GM19452 (cell line): Measurements from ENCODE around the gene NADK2.
A peak's percentile ranks its signal among the peaks of the same experiment; 100 is the strongest.

Source experiments
- ATAC-seq: cut with Tn5 transposase; IDR thresholded peaks from one replicate; pipeline ENCODE4 v1.9.1; 2021; ENCODE audit not compliant: unreplicated experiment

NADK2 gene

GRCh38 chr5:36250427-36250826 is 8.7 kb upstream of the NADK2 start:
- ATAC-seq = no peak

- no peak for ATAC-seq
These were observed 4.5 kb upstream of the NADK2 start for GRCh38 chr5:36246036-36246800.

- no peak for ATAC-seq
These were observed 2.4 kb upstream of the NADK2 start for GRCh38 chr5:36244076-36244475.

GRCh38 chr5:36243653-36244052 is 1.9 kb upstream of the NADK2 start:
- no peak for ATAC-seq

GRCh38 chr5:36242534-36243485 is 1.1 kb upstream of the NADK2 start:
- no peak for ATAC-seq

GRCh38 chr5:36240779-36241630 is 720 bp downstream of the NADK2 start:
- peak; percentile 23 for ATAC-seq

- no peak for ATAC-seq
These were observed 2.1 kb downstream of the NADK2 start for GRCh38 chr5:36239370-36240293.

GRCh38 chr5:36238502-36239295 is 3.0 kb downstream of the NADK2 start:
- ATAC-seq = no peak

GRCh38 chr5:36237751-36238150 is 4.0 kb downstream of the NADK2 start:
- no peak for ATAC-seq

GRCh38 chr5:36236801-36237200 is 4.9 kb downstream of the NADK2 start:
- no peak for ATAC-seq

GRCh38 chr5:36232533-36232932 is 9.2 kb downstream of the NADK2 start:
- ATAC-seq = no peak

- no peak for ATAC-seq
These were observed 11.5 kb downstream of the NADK2 start for GRCh38 chr5:36230151-36230790.

- ATAC-seq = no peak
These were observed 13.2 kb downstream of the NADK2 start for GRCh38 chr5:36228505-36228904.

- ATAC-seq = no peak
These were observed 14.7 kb downstream of the NADK2 start for GRCh38 chr5:36227046-36227445.

GRCh38 chr5:36222620-36223019 is 19.1 kb downstream of the NADK2 start:
- ATAC-seq = no peak

- no peak for ATAC-seq
These were observed 23.7 kb downstream of the NADK2 start for GRCh38 chr5:36217988-36218387.

GRCh38 chr5:36217567-36217966 is 24.2 kb downstream of the NADK2 start:
- no peak for ATAC-seq

- no peak for ATAC-seq
These were observed 25.8 kb downstream of the NADK2 start for GRCh38 chr5:36215910-36216309.

- ATAC-seq = no peak
These were observed 27.3 kb downstream of the NADK2 start for GRCh38 chr5:36214436-36214835.
